CD14-positive monocyte (primary cell): ENCODE data around the gene ZFHX3. TPM values are rescaled to one million over a fixed set of nuclear protein-coding genes. Genes with fewer than 3 reads are reported as not detected.

Experiments used
- DNase-seq, 3 donors: peaks; one replicate each; pipeline ENCODE4 v3.0.0-alpha.2; 2011 to 2022
- H2AFZ ChIP-seq: 2 replicates; pipeline ENCODE4 v1.6.0; 2012; ENCODE audit warnings: mild to moderate bottlenecking, low read depth, low read length, inconsistent platforms; ENCODE audit not compliant: insufficient read depth, poor library complexity, severe bottlenecking
- H3K27ac ChIP-seq, 2 donors: 1 replicate in 1 of 2; 2 replicates in 1 of 2; pipeline ENCODE4 v1.5.1; 2012 to 2013; ENCODE audit warnings: low read length in 2 of 2, control low read depth in 1 of 2, inconsistent platforms in 1 of 2, low read depth in 1 of 2, mild to moderate bottlenecking in 1 of 2
- H3K27me3 ChIP-seq, 2 donors: one replicate each; pipeline versions ENCODE4 v1.6.0 to v1.6.1; 2011 to 2013; ENCODE audit warnings: low read length in 2 of 2; ENCODE audit not compliant: control insufficient read depth in 2 of 2, insufficient read depth in 2 of 2
- H3K36me3 ChIP-seq, 2 donors: replicated peaks in 1 of 2; 1 replicate in 1 of 2; 2 replicates in 1 of 2; pipeline versions ENCODE4 v1.5.1 to v1.6.1; 2012 to 2013; ENCODE audit warnings: low read length in 2 of 2, control low read depth in 1 of 2, inconsistent platforms in 1 of 2, mild to moderate bottlenecking in 1 of 2; ENCODE audit not compliant: insufficient read depth in 2 of 2, control insufficient read depth in 1 of 2
- H3K4me1 ChIP-seq, 2 donors: 1 replicate in 1 of 2; 2 replicates in 1 of 2; pipeline versions ENCODE4 v1.5.1 to v1.6.1; 2012 to 2013; ENCODE audit warnings: low read length in 2 of 2, control low read depth in 1 of 2, inconsistent platforms in 1 of 2, mild to moderate bottlenecking in 1 of 2, moderate library complexity in 1 of 2; ENCODE audit not compliant: insufficient read depth in 2 of 2, control insufficient read depth in 1 of 2
- H3K4me2 ChIP-seq: replicated peaks from 2 replicates; pipeline ENCODE3; 2012; ENCODE audit warnings: low read length, moderate library complexity, mild to moderate bottlenecking; ENCODE audit not compliant: poor library complexity, severe bottlenecking; ENCODE audit errors: extremely low read depth
- H3K4me3 ChIP-seq, 3 experiments: fragments of 200-600 bp in 1 of 3; sonication (generic) in 1 of 3; replicated peaks in 1 of 3; 1 replicate in 2 of 3; 2 replicates in 1 of 3; pipeline ENCODE4 v1.5.1; 2011 to 2013; ENCODE audit warnings: low read length in 3 of 3, mild to moderate bottlenecking in 3 of 3, control low read depth in 2 of 3, low read depth in 2 of 3, inconsistent platforms in 1 of 3, moderate library complexity in 1 of 3
- H3K79me2 ChIP-seq: 2 replicates; pipeline ENCODE4 v1.6.0; 2012; ENCODE audit warnings: mild to moderate bottlenecking, control low read depth, inconsistent platforms, low read length, moderate library complexity; ENCODE audit not compliant: insufficient read depth
- H3K9ac ChIP-seq: 2 replicates; pipeline ENCODE4 v1.6.0; 2017; ENCODE audit warnings: low read length, mild to moderate bottlenecking; ENCODE audit not compliant: insufficient read depth, poor library complexity, severe bottlenecking
- H3K9me3 ChIP-seq, 2 donors: replicated peaks in 1 of 2; 1 replicate in 1 of 2; 2 replicates in 1 of 2; pipeline versions ENCODE4 v1.5.1 to v1.6.1; 2012 to 2013; ENCODE audit warnings: low read length in 2 of 2, control low read depth in 1 of 2; ENCODE audit not compliant: control insufficient read depth in 1 of 2, insufficient read depth in 1 of 2
- H4K20me1 ChIP-seq: 2 replicates; pipeline ENCODE4 v1.6.0; 2012; ENCODE audit warnings: mild to moderate bottlenecking, low read length, control low read depth, moderate library complexity; ENCODE audit not compliant: insufficient read depth
- H3K27ac Mint-ChIP-seq, 7 donors: one replicate each; pipeline ENCODE4 v1.8.0; 2020; ENCODE audit warnings: mild to moderate bottlenecking in 7 of 7, mixed read lengths in 7 of 7, moderate library complexity in 6 of 7, inconsistent platforms in 2 of 7
- H3K27me3 Mint-ChIP-seq, 3 donors: one replicate each; pipeline ENCODE4 v1.8.0; 2021 to 2022; ENCODE audit warnings: low read depth in 3 of 3, mild to moderate bottlenecking in 3 of 3, mixed read lengths in 3 of 3, moderate library complexity in 3 of 3, inconsistent platforms in 1 of 3
- H3K36me3 Mint-ChIP-seq, 2 donors: one replicate each; pipeline ENCODE4 v1.8.0; 2020; ENCODE audit warnings: mixed read lengths in 2 of 2, inconsistent platforms in 1 of 2, mild to moderate bottlenecking in 1 of 2
- H3K4me1 Mint-ChIP-seq: one replicate; pipeline ENCODE4 v1.8.0; 2020; ENCODE audit warnings: mild to moderate bottlenecking, mixed read lengths
- H3K4me3 Mint-ChIP-seq, 2 donors: one replicate each; pipeline ENCODE4 v1.8.0; 2020; ENCODE audit warnings: mild to moderate bottlenecking in 2 of 2, mixed read lengths in 2 of 2, moderate library complexity in 1 of 2
- H3K9me3 Mint-ChIP-seq, 7 donors: one replicate each; pipeline ENCODE4 v1.8.0; 2020 to 2022; ENCODE audit warnings: mixed read lengths in 7 of 7, mild to moderate bottlenecking in 6 of 7, moderate library complexity in 6 of 7, inconsistent platforms in 2 of 7
- CTCF ChIP-seq: fragments of 200-600 bp; IDR thresholded peaks from one replicate; pipeline ENCODE4 v1.8.0; 2022; ENCODE audit warnings: antibody characterized with exemption, mild to moderate bottlenecking
- WGBS: methylation state at CpG from one replicate; pipeline ENCODE4 v1.1.5; 2013; ENCODE audit warnings: missing lambda C conversion rate; ENCODE audit not compliant: insufficient coverage; 5-methylcytosine and 5-hydroxymethylcytosine counted together
- intact Hi-C, 2 donors: fragments of 100-400 bp; cut with micrococcal nuclease; formaldehyde crosslinking; loops; one replicate each; pipeline versions ENCODE4 v1.15.0 to v1.15.1; 2023
- polyA plus RNA-seq, 3 donors: library from polyadenylated mRNA; depleted of rRNA in 1 of 3; unstranded in 2 of 3; stranded (reverse) in 1 of 3; fragments of 300-500 nt in 2 of 3; fragments of >200 nt in 1 of 3; fragmentation: Illumina TruSeq in 2 of 3; gene quantifications; 1 replicate in 2 of 3; 2 replicates in 1 of 3; pipeline ENCODE4 v1.2.3, GENCODE V29; 2012 to 2021

The ZFHX3 gene
- polyA plus RNA-seq, 3 donors = 0.42 to 4.2 (median 0.43) TPM

GRCh38 chr16:72811876-72812275, 236.1 kb downstream of the ZFHX3 start:
- intact Hi-C loops = no loop called here
- Histone ChIP-seq H3K4me3 (no peak overlapping the region), H3K36me3 (peaks cover 6 to 37% of the 10 kb centered on the region in 2 donors), H3K79me2 (no peaks in the 10 kb centered on the region), H4K20me1 (no peaks in the 10 kb centered on the region), H3K4me1 (no peaks in the 10 kb centered on the region), H2AFZ (no peak overlapping the region), H3K27ac (no peak overlapping the region), H3K4me2 (no peak overlapping the region), H3K9ac (no peak overlapping the region), H3K9me3 (no peaks in the 10 kb centered on the region), H3K27me3 (no peaks in the 10 kb centered on the region)
- H3K27ac Mint-ChIP-seq = no peak overlapping the region
- no peak for DNase-seq
- peaks cover 24 to 26% of the 10 kb centered on the region in 2 donors for H3K36me3 Mint-ChIP-seq
- WGBS = 91% methylated on average over 4 of the region's 6 CpGs
- TF ChIP-seq CTCF = no peak
- H3K4me3 Mint-ChIP-seq = no peak overlapping the region
- H3K27me3 Mint-ChIP-seq = no peaks in the 10 kb centered on the region
- no peaks in the 10 kb centered on the region for H3K9me3 Mint-ChIP-seq
- H3K4me1 Mint-ChIP-seq = peaks cover 7% of the 10 kb centered on the region

GRCh38 chr16:72811188-72811720, 236.7 kb downstream of the ZFHX3 start:
- Histone ChIP-seq H3K4me1 (no peaks in the 10 kb centered on the region), H4K20me1 (no peaks in the 10 kb centered on the region), H3K9me3 (no peaks in the 10 kb centered on the region), H3K27me3 (no peaks in the 10 kb centered on the region), H3K27ac (no peak overlapping the region), H3K79me2 (no peaks in the 10 kb centered on the region), H2AFZ (no peak overlapping the region), H3K4me3 (no peak overlapping the region), H3K4me2 (no peak overlapping the region), H3K36me3 (peaks cover 6 to 40% of the 10 kb centered on the region in 2 donors), H3K9ac (no peak overlapping the region)
- WGBS = 95% methylated on average over 6 of the region's 8 CpGs
- H3K27me3 Mint-ChIP-seq = no peaks in the 10 kb centered on the region
- no peak for TF ChIP-seq CTCF
- no peak overlapping the region for H3K27ac Mint-ChIP-seq
- no peak overlapping the region for H3K4me3 Mint-ChIP-seq
- no peaks in the 10 kb centered on the region for H3K9me3 Mint-ChIP-seq
- H3K36me3 Mint-ChIP-seq = peaks cover 24 to 26% of the 10 kb centered on the region in 2 donors
- no peak for DNase-seq
- intact Hi-C loops = no loop called here
- H3K4me1 Mint-ChIP-seq = peaks cover 7% of the 10 kb centered on the region
